GM10266 (cell line): Measurements from ENCODE around the gene RRAD.

ENCODE experiments used
- DNase-seq: peaks from one replicate; pipeline ENCODE4 v3.0.0; 2012; ENCODE audit errors: extremely low spot score
- CTCF ChIP-seq: IDR thresholded peaks from 2 replicates; pipeline ENCODE4 v1.5.1; 2012; ENCODE audit warnings: mild to moderate bottlenecking, low read depth; ENCODE audit not compliant: control insufficient read depth, insufficient read depth; ENCODE audit errors: missing control alignments

The RRAD gene

DNA sequence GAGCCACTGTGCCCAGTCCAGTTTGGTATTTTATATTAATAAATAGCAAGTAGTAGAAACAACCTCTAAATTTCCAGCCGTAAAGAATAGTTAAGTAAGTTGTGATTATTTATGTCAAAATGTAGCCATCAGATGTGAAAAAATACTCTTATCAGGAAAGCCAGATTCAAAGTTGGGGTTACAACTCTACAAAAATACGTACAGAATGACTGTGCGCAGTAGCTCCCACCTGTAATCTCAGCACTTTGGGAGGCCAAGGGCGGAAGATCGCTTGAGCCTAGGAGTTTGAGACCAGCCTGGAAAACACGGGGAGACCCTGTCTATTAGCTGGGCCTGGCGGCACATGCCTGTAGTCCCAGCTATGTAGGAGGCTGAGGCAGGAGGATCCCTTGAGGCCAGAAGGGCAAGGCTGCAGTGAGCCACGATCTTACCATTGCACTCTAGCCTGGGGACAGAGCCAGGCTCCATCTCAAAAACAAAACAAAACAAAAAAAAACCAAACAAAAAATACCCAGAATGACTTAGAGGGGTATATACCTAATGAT is 43.3 kb downstream of the RRAD start:
- no peak for TF ChIP-seq CTCF
- DNase-seq = no peak

- TF ChIP-seq CTCF = no peak
- no peak for DNase-seq
Measured at GRCh38 chr16:66881560-66881959, 43.8 kb downstream of the RRAD start.

DNA sequence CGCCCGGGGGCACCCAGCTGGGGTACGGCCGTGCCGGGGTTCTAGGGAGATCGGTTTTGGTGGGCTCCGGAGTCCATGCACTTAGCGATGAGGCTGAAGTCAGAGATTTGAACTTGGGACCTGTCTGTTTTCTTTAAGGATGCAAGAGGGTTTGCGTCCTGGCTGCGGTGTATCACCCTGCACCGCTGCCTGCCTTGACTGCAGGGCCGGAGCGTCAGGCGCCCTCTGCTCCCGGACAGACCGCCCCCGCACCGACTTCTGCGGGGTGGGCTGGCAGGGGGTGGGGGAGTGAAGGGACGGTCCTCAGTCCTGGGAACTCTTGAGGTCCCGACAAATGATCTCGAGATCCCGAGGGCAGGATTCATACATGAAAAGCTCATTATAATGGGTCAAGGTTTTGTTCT is 44.3 kb downstream of the RRAD start:
- DNase-seq = no peak
- TF ChIP-seq CTCF = no peak

- TF ChIP-seq CTCF = no peak
- DNase-seq = peak; percentile 94
Measured at GRCh38 chr16:66880288-66881013, 44.9 kb downstream of the RRAD start, which contains the start of gene PDP2. TSS of gene PDP2 (plus strand) at chr16:66880515. CDS start at chr16:66884285, 3,770 bp downstream.

DNA sequence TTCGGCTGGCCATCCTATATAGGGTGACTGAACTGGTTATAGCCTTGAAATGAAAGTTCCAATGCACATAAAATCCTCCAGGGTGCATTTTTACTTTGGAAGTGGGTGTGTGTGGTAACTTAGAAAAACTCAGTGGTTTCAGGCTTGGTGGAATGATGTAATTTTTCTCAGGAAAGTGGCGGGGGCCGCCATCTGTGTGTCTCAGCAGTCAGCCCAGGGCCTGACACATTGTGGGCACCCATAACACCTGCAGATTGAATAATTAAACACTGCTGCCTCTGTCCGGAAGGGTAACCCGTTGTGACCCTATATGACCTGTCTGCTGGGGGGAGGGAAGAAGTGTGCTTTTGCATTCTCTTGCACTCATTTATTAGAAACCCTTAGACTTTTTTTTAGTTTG is 47.3 kb downstream of the RRAD start:
- no peak for TF ChIP-seq CTCF
- peak; percentile 38 for DNase-seq

DNA sequence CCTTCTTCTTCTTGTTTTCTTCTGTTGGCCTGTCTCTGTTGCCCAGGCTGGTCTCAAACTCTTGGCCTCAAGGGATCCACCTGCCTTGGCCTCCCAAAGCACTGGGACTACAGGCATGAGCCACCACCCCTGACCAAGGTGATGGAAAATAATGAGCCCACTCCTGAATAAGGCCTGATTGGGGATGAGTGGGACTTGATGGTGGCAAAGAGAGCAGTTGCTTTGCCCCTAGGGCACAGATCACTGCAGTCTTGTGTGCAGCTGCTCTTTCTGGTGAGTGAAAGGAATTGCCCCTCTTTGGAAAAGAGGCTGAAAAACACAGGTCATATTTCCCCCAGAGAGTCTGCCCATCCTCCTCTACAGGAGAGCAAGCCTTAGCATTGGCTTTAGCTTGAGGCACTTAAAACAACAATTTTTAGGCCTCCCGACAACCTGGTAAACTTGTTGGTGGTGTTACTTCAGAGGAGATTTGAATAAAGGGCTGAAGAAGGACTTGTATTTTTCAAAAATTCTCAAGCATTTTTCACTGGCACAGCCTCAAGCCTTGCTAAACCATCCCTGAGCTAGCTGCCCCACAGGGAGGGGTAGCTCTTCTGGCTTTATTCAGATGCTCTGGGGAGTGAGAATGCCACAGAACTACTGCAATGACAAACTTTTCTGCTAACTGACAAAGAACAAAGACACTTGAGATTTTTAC is 51.1 kb downstream of the RRAD start:
- no peak for DNase-seq
- TF ChIP-seq CTCF = no peak

DNA sequence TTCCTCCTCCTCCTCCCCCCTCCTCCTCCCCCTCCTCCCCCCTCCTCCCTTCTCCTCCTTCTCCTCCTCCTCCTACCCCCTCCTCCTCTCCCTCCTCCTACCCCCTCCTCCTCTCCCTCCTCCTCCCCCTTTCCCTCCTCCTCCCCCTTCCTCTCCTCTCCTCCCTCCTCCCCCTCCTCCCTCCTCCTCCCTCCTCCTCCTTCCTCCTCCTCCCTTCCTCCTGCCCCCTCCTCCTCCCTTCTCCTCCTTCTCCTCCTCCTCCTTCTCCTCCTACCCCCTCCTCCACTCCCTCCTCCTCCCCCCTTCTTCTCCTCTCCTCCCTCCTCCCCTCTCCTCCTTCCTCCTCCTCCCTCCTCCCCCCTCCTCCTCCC is 51.7 kb downstream of the RRAD start:
- TF ChIP-seq CTCF = no peak
- no peak for DNase-seq
